B cell (primary cell): ENCODE measurements around the gene CADPS. TPM values are rescaled to one million over a fixed set of nuclear protein-coding genes. Genes with fewer than 3 reads are reported as not detected.

Experiments
- ATAC-seq: fragments of 200-7000 bp; cut with Tn5 transposase; one replicate; pipeline ENCODE4 v1.10.0; 2021; ENCODE audit warnings: low read depth, mild to moderate bottlenecking, moderate number of reproducible peaks, moderate library complexity
- CTCF ChIA-PET: fragments of 350-600 bp; sonication (Branson Sonifier 250); formaldehyde crosslinking; loops from one replicate; lab custom pipeline; 2021; ENCODE audit warnings: antibody characterized with exemption, inconsistent platforms; lab: Charles Lee
- POLR2A ChIA-PET: fragments of 350-600 bp; sonication (Branson Sonifier 250); formaldehyde crosslinking; loops from one replicate; lab custom pipeline; 2021; ENCODE audit warnings: antibody characterized with exemption; lab: Charles Lee
- DNase-seq: peaks from one replicate; pipeline ENCODE4 v3.0.0; 2013
- H2AFZ ChIP-seq: 2 replicates; pipeline ENCODE4 v1.6.1; 2012; ENCODE audit warnings: mild to moderate bottlenecking, low read depth, low read length; ENCODE audit not compliant: insufficient read depth, poor library complexity, severe bottlenecking
- H3K27ac ChIP-seq, 2 donors: 1 replicate in 1 of 2; 2 replicates in 1 of 2; pipeline ENCODE4 v1.5.1; 2012 to 2013; ENCODE audit warnings: low read length in 2 of 2, mild to moderate bottlenecking in 2 of 2, moderate library complexity in 1 of 2
- H3K27me3 ChIP-seq, 4 experiments: fragments of 200-600 bp in 1 of 4; sonication (generic) in 1 of 4; replicated peaks in 1 of 4; 1 replicate in 2 of 4; 2 replicates in 2 of 4; pipeline versions ENCODE4 v1.6.1 to v1.7.0; 2013 to 2016; ENCODE audit warnings: low read length in 3 of 4, mild to moderate bottlenecking in 2 of 4, mixed read lengths in 1 of 4, moderate library complexity in 1 of 4; ENCODE audit not compliant: insufficient read depth in 4 of 4, control insufficient read depth in 3 of 4; ENCODE audit errors: control extremely low read depth in 1 of 4
- H3K36me3 ChIP-seq, 2 experiments: replicated peaks in 1 of 2; 1 replicate in 1 of 2; 2 replicates in 1 of 2; pipeline versions ENCODE4 v1.6.1 to v1.7.1; 2013; ENCODE audit warnings: low read length in 1 of 2; ENCODE audit not compliant: insufficient read depth in 2 of 2, control insufficient read depth in 1 of 2; ENCODE audit errors: control extremely low read depth in 1 of 2, extremely low read depth in 1 of 2
- H3K4me1 ChIP-seq, 2 donors: fragments of 200-600 bp in 1 of 2; sonication (generic) in 1 of 2; 1 replicate in 1 of 2; 2 replicates in 1 of 2; pipeline versions ENCODE4 v1.5.1 to v1.6.1; 2013 to 2017; ENCODE audit warnings: low read length in 2 of 2; ENCODE audit not compliant: control insufficient read depth in 2 of 2, insufficient read depth in 2 of 2
- H3K4me2 ChIP-seq: replicated peaks from 2 replicates; pipeline ENCODE3; 2012; ENCODE audit warnings: mild to moderate bottlenecking, low read depth, low read length; ENCODE audit not compliant: poor library complexity, severe bottlenecking
- H3K4me3 ChIP-seq, 5 experiments: fragments of 200-600 bp in 1 of 5; sonication (generic) in 1 of 5; 1 replicate in 3 of 5; 2 replicates in 2 of 5; pipeline versions ENCODE4 v1.5.1 to v1.7.0; 2011 to 2016; ENCODE audit warnings: low read length in 4 of 5, mild to moderate bottlenecking in 4 of 5, low read depth in 2 of 5, control low read depth in 1 of 5, moderate library complexity in 1 of 5; ENCODE audit not compliant: insufficient read depth in 1 of 5; ENCODE audit errors: control extremely low read depth in 1 of 5, extremely low read depth in 1 of 5
- H3K79me2 ChIP-seq: fragments of 200-600 bp; sonication (generic); one replicate; pipeline ENCODE4 v1.6.0; 2016; ENCODE audit warnings: low read length; ENCODE audit not compliant: control insufficient read depth, insufficient read depth
- H3K9ac ChIP-seq: fragments of 200-600 bp; sonication (generic); 2 replicates; pipeline ENCODE4 v1.6.1; 2017; ENCODE audit warnings: mild to moderate bottlenecking, low read length, moderate library complexity
- H3K9me3 ChIP-seq, 3 donors: one replicate each; pipeline versions ENCODE4 v1.6.1 to v1.7.1; 2013; ENCODE audit warnings: low read length in 2 of 3; ENCODE audit not compliant: control insufficient read depth in 2 of 3, insufficient read depth in 1 of 3; ENCODE audit errors: control extremely low read depth in 1 of 3
- H4K20me1 ChIP-seq: 2 replicates; pipeline ENCODE4 v1.6.0; 2012; ENCODE audit warnings: mild to moderate bottlenecking, low read length; ENCODE audit not compliant: insufficient read depth, control insufficient read depth, poor library complexity, severe bottlenecking
- H3K27ac Mint-ChIP-seq: one replicate; pipeline ENCODE4 v1.8.0; 2021; ENCODE audit warnings: mixed read lengths
- H3K27me3 Mint-ChIP-seq: one replicate; pipeline ENCODE4 v1.8.0; 2021; ENCODE audit warnings: mixed read lengths
- H3K4me1 Mint-ChIP-seq: one replicate; pipeline ENCODE4 v1.8.0; 2021; ENCODE audit warnings: mixed read lengths
- H3K4me3 Mint-ChIP-seq: one replicate; pipeline ENCODE4 v1.8.0; 2021; ENCODE audit warnings: mixed read lengths
- H3K9me3 Mint-ChIP-seq: one replicate; pipeline ENCODE4 v1.8.0; 2022; ENCODE audit warnings: mixed read lengths; ENCODE audit not compliant: insufficient read depth
- EZH2 ChIP-seq: IDR thresholded peaks from 2 replicates; pipeline ENCODE4 v1.6.1; 2012; ENCODE audit warnings: borderline replicate concordance, low read depth, mild to moderate bottlenecking, moderate library complexity, low read length; ENCODE audit not compliant: insufficient read depth, poor library complexity, severe bottlenecking
- WGBS: methylation state at CpG from one replicate; pipeline ENCODE4 v1.1.5; 2013; ENCODE audit warnings: missing lambda C conversion rate; ENCODE audit not compliant: insufficient coverage; 5-methylcytosine and 5-hydroxymethylcytosine counted together
- intact Hi-C: fragments of 100-400 bp; cut with micrococcal nuclease; formaldehyde crosslinking; loops from one replicate; pipeline ENCODE4 v1.10.0; 2022
- polyA plus RNA-seq: library from polyadenylated mRNA; depleted of rRNA; stranded (reverse); fragments of >200 nt; gene quantifications from 2 replicates; pipeline ENCODE4 v1.2.3, GENCODE V29; 2012
- total RNA-seq, 2 donors: library from RNA; stranded (reverse); fragments of 120-200 nt in 1 of 2; gene quantifications; 1 replicate in 1 of 2; 2 replicates in 1 of 2; pipeline versions ENCODE4 v1.2.3 to v1.2.4, GENCODE V29; 2013 to 2022
- TF ChIP-seq, protein P1 (sequence below): fragments of 200-600 bp; IDR thresholded peaks from one replicate; pipeline ENCODE4 v1.8.0; 2022; ENCODE audit warnings: antibody characterized with exemption, mild to moderate bottlenecking

The CADPS gene
- total and polyA plus RNA-seq, 2 donors (not counting 1 experiment from before 2014, with no cell fraction given), result 0.16 to 0.22 TPM

GRCh38 chr3:62542185-62542584 lies 333.0 kb downstream of the CADPS start:
- ChIA-PET CTCF (no interaction called here), POLR2A (no interaction called here)
- H3K9me3 Mint-ChIP-seq, result no peaks in the 10 kb centered on the region
- ATAC-seq (no peak), DNase-seq (no peak)
- Histone ChIP-seq H3K36me3 (no peaks in the 10 kb centered on the region), H3K79me2 (no peaks in the 10 kb centered on the region), H3K27ac (no peak overlapping the region), H3K4me3 (no peak overlapping the region), H2AFZ (no peak overlapping the region), H4K20me1 (no peaks in the 10 kb centered on the region), H3K4me2 (no peak overlapping the region), H3K27me3 (no peaks in the 10 kb centered on the region), H3K9ac (no peak overlapping the region), H3K4me1 (no peaks in the 10 kb centered on the region), H3K9me3 (no peaks in the 10 kb centered on the region)
- no peak for TF ChIP-seq EZH2
- TF ChIP-seq, protein P1, sequence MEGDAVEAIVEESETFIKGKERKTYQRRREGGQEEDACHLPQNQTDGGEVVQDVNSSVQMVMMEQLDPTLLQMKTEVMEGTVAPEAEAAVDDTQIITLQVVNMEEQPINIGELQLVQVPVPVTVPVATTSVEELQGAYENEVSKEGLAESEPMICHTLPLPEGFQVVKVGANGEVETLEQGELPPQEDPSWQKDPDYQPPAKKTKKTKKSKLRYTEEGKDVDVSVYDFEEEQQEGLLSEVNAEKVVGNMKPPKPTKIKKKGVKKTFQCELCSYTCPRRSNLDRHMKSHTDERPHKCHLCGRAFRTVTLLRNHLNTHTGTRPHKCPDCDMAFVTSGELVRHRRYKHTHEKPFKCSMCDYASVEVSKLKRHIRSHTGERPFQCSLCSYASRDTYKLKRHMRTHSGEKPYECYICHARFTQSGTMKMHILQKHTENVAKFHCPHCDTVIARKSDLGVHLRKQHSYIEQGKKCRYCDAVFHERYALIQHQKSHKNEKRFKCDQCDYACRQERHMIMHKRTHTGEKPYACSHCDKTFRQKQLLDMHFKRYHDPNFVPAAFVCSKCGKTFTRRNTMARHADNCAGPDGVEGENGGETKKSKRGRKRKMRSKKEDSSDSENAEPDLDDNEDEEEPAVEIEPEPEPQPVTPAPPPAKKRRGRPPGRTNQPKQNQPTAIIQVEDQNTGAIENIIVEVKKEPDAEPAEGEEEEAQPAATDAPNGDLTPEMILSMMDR, result no peak
- H3K27ac Mint-ChIP-seq, result no peak overlapping the region
- intact Hi-C loops, result no loop called here
- H3K4me3 Mint-ChIP-seq, result no peak overlapping the region
- H3K27me3 Mint-ChIP-seq, result peaks cover 2% of the 10 kb centered on the region
- H3K4me1 Mint-ChIP-seq, result no peaks in the 10 kb centered on the region
- 83% methylated on average over 2 of the region's 2 CpGs for whole genome bisulfite sequencing

- no peaks in the 10 kb centered on the region for H3K4me1 Mint-ChIP-seq
- no peaks in the 10 kb centered on the region for H3K36me3 ChIP-seq
- no peak overlapping the region for H3K4me3 ChIP-seq
- H3K9me3 ChIP-seq, result no peaks in the 10 kb centered on the region
- TF ChIP-seq EZH2, result no peak
- TF ChIP-seq, protein P1, result no peak
- ChIA-PET POLR2A (no interaction called here), CTCF (interaction anchor here (1.3 kb wide), 1 partner anchor 61 kb away, joined by 3 read pairs; no protein-coding TSS in a partner anchor)
- no CpG with 5 or more reads among the region's 1 CpG for WGBS
- H3K9ac ChIP-seq, result no peak overlapping the region
- peaks cover 3% of the 10 kb centered on the region for H3K27me3 Mint-ChIP-seq
- H3K9me3 Mint-ChIP-seq, result no peaks in the 10 kb centered on the region
- H3K79me2 ChIP-seq, result no peaks in the 10 kb centered on the region
- H4K20me1 ChIP-seq, result no peaks in the 10 kb centered on the region
- intact Hi-C loops, result no loop called here
- ATAC-seq (no peak), DNase-seq (no peak)
- H3K4me2 ChIP-seq, result no peak overlapping the region
- no peak overlapping the region for H3K4me3 Mint-ChIP-seq
- no peak overlapping the region for H2AFZ ChIP-seq
- no peaks in the 10 kb centered on the region for H3K27me3 ChIP-seq
- H3K27ac ChIP-seq, result no peak overlapping the region
- no peaks in the 10 kb centered on the region for H3K4me1 ChIP-seq
- H3K27ac Mint-ChIP-seq, result no peak overlapping the region
Observed at GRCh38 chr3:62539762-62540161, 335.5 kb downstream of the CADPS start.
